ENCODE data around the gene CCL1. TPM values are rescaled to one million over a fixed set of nuclear protein-coding genes. Genes with fewer than 3 reads are reported as not detected.

The CCL1 gene
- total and polyA plus RNA-seq, 2 donors (not counting 1 experiment from before 2014, with no cell fraction given) = not detected

GRCh38 chr17:34390649-34391048 is 27.6 kb upstream of the CCL1 start:
- ChIA-PET CTCF (no interaction called here), POLR2A (no interaction called here)
- Histone ChIP-seq H3K27me3 (replicated peaks in 1 of 4; ENCODE audit: control extremely low read depth in 1 of 4, control insufficient read depth in 3 of 4, insufficient read depth in 4 of 4, low read length in 3 of 4) (peaks cover 0 to 4% (median 0%) of the 10 kb centered on the region in 4 experiments), H3K27ac (ENCODE audit: low read length in 2 of 2) (no peak overlapping the region), H3K79me2 (ENCODE audit: control insufficient read depth, insufficient read depth, low read length) (no peaks in the 10 kb centered on the region), H3K9ac (ENCODE audit: low read length) (no peak overlapping the region), H3K4me3 (ENCODE audit: control extremely low read depth in 1 of 5, extremely low read depth in 1 of 5, insufficient read depth in 1 of 5, low read depth in 2 of 5, low read length in 4 of 5) (no peak overlapping the region), H3K36me3 (replicated peaks in 1 of 2; ENCODE audit: control extremely low read depth in 1 of 2, control insufficient read depth in 1 of 2, extremely low read depth in 1 of 2, insufficient read depth in 2 of 2, low read length in 1 of 2) (no peaks in the 10 kb centered on the region), H3K9me3 (ENCODE audit: control extremely low read depth in 1 of 3, control insufficient read depth in 2 of 3, insufficient read depth in 1 of 3, low read length in 2 of 3) (no peaks in the 10 kb centered on the region), H2AFZ (ENCODE audit: insufficient read depth, low read depth, low read length, poor library complexity, severe bottlenecking) (no peak overlapping the region), H3K4me1 (ENCODE audit: control insufficient read depth in 2 of 2, insufficient read depth in 2 of 2, low read length in 2 of 2) (peaks cover 0 to 15% of the 10 kb centered on the region in 2 donors), H3K4me2 (replicated peaks; ENCODE audit: low read depth, low read length, poor library complexity, severe bottlenecking) (no peak overlapping the region), H4K20me1 (ENCODE audit: control insufficient read depth, insufficient read depth, low read length, poor library complexity, severe bottlenecking) (no peaks in the 10 kb centered on the region)
- H3K9me3 Mint-ChIP-seq (ENCODE audit: insufficient read depth) = no peaks in the 10 kb centered on the region
- H3K27me3 Mint-ChIP-seq = peaks cover 5% of the 10 kb centered on the region
- H3K4me3 Mint-ChIP-seq = no peak overlapping the region
- DNase-seq (no peak), ATAC-seq (ENCODE audit: low read depth) (no peak)
- 100% methylated on average over 4 of the region's 4 CpGs for WGBS (ENCODE audit: insufficient coverage)
- intact Hi-C loops (cut with micrococcal nuclease) = no loop called here
- peaks cover 8% of the 10 kb centered on the region for H3K4me1 Mint-ChIP-seq
- no peak overlapping the region for H3K27ac Mint-ChIP-seq
- no peak for TF ChIP-seq EZH2 (IDR thresholded peaks at IDR 0.05; ENCODE audit: borderline replicate concordance, insufficient read depth, low read depth, low read length, poor library complexity, severe bottlenecking)
- no peak for TF ChIP-seq CTCF (IDR thresholded peaks at IDR 0.05)

- Histone ChIP-seq H3K36me3 (replicated peaks in 1 of 2; ENCODE audit: control extremely low read depth in 1 of 2, control insufficient read depth in 1 of 2, extremely low read depth in 1 of 2, insufficient read depth in 2 of 2, low read length in 1 of 2) (no peaks in the 10 kb centered on the region), H3K4me2 (replicated peaks; ENCODE audit: low read depth, low read length, poor library complexity, severe bottlenecking) (no peak overlapping the region), H3K4me1 (ENCODE audit: control insufficient read depth in 2 of 2, insufficient read depth in 2 of 2, low read length in 2 of 2) (peaks cover 0 to 15% of the 10 kb centered on the region in 2 donors), H3K4me3 (ENCODE audit: control extremely low read depth in 1 of 5, extremely low read depth in 1 of 5, insufficient read depth in 1 of 5, low read depth in 2 of 5, low read length in 4 of 5) (no peak overlapping the region), H2AFZ (ENCODE audit: insufficient read depth, low read depth, low read length, poor library complexity, severe bottlenecking) (no peak overlapping the region), H3K27ac (ENCODE audit: low read length in 2 of 2) (no peak overlapping the region), H3K9me3 (ENCODE audit: control extremely low read depth in 1 of 3, control insufficient read depth in 2 of 3, insufficient read depth in 1 of 3, low read length in 2 of 3) (no peaks in the 10 kb centered on the region), H4K20me1 (ENCODE audit: control insufficient read depth, insufficient read depth, low read length, poor library complexity, severe bottlenecking) (no peaks in the 10 kb centered on the region), H3K79me2 (ENCODE audit: control insufficient read depth, insufficient read depth, low read length) (no peaks in the 10 kb centered on the region), H3K27me3 (replicated peaks in 1 of 4; ENCODE audit: control extremely low read depth in 1 of 4, control insufficient read depth in 3 of 4, insufficient read depth in 4 of 4, low read length in 3 of 4) (peaks cover 0 to 4% (median 0%) of the 10 kb centered on the region in 4 experiments), H3K9ac (ENCODE audit: low read length) (no peak overlapping the region)
- H3K4me3 Mint-ChIP-seq = no peak overlapping the region
- no peak for TF ChIP-seq EZH2 (IDR thresholded peaks at IDR 0.05; ENCODE audit: borderline replicate concordance, insufficient read depth, low read depth, low read length, poor library complexity, severe bottlenecking)
- ChIA-PET POLR2A (no interaction called here), CTCF (interaction anchor here (1.2 kb wide), 1 partner anchor 9 kb away, joined by 4 read pairs; no protein-coding TSS in a partner anchor)
- H3K27ac Mint-ChIP-seq = no peak overlapping the region
- WGBS (ENCODE audit: insufficient coverage) = no CpG with 5 or more reads among the region's 6 CpGs
- intact Hi-C loops (cut with micrococcal nuclease) = no loop called here
- H3K9me3 Mint-ChIP-seq (ENCODE audit: insufficient read depth) = no peaks in the 10 kb centered on the region
- ATAC-seq (ENCODE audit: low read depth) (no peak), DNase-seq (no peak)
- H3K27me3 Mint-ChIP-seq = peaks cover 8% of the 10 kb centered on the region
- peaks cover 8% of the 10 kb centered on the region for H3K4me1 Mint-ChIP-seq
These were observed 26.2 kb upstream of the CCL1 start for GRCh38 chr17:34389126-34389750.

Data from B cell (primary cell).